ENCODE data around the gene CCDC152.

CCDC152 gene

GRCh38 chr5:42808888-42809611 lies 52.4 kb downstream of the CCDC152 start:
- Histone ChIP-seq H3K4me3 (replicated peaks; ENCODE audit: insufficient read depth, low read length) (no peak overlapping the region), H3K27me3 (ENCODE audit: insufficient read depth, poor library complexity, severe bottlenecking) (no peaks in the 10 kb centered on the region), H3K27ac (replicated peaks) (no peak overlapping the region)
- no peak for DNase-seq (ENCODE audit: low read depth in 1 of 2, low spot score in 1 of 2)
- TF ChIP-seq POLR2AphosphoS5 (IDR thresholded peaks at IDR 0.05; ENCODE audit: low read depth) (no peak), REST (IDR thresholded peaks at IDR 0.05; ENCODE audit: insufficient replicate concordance, low read depth) (no peak), CTCF (IDR thresholded peaks at IDR 0.05; ENCODE audit: insufficient read depth, low read length) (no peak), SPI1 (IDR thresholded peaks at IDR 0.05; ENCODE audit: borderline replicate concordance, low read depth) (no peak), GABPA (IDR thresholded peaks at IDR 0.05; ENCODE audit: low read depth) (no peak)

GRCh38 chr5:42810834-42811590 lies 54.4 kb downstream of the CCDC152 start:
- no peaks in the 10 kb centered on the region for H3K27me3 ChIP-seq (ENCODE audit: insufficient read depth, poor library complexity, severe bottlenecking)
- no peak for TF ChIP-seq CTCF (IDR thresholded peaks at IDR 0.05; ENCODE audit: insufficient read depth, low read length)
- no peak for TF ChIP-seq GABPA (IDR thresholded peaks at IDR 0.05; ENCODE audit: low read depth)
- no peak for TF ChIP-seq REST (IDR thresholded peaks at IDR 0.05; ENCODE audit: insufficient replicate concordance, low read depth)
- TF ChIP-seq SPI1 (IDR thresholded peaks at IDR 0.05; ENCODE audit: borderline replicate concordance, low read depth) = no peak
- TF ChIP-seq POLR2AphosphoS5 (IDR thresholded peaks at IDR 0.05; ENCODE audit: low read depth) = no peak
- H3K27ac ChIP-seq (replicated peaks) = no peak overlapping the region
- no peak overlapping the region for H3K4me3 ChIP-seq (replicated peaks; ENCODE audit: insufficient read depth, low read length)
- no peak for DNase-seq (ENCODE audit: low read depth in 1 of 2, low spot score in 1 of 2)

GRCh38 chr5:42811591-42812446 lies 55.2 kb downstream of the CCDC152 start, which contains the start of gene SELENOP:
SELENOP (minus strand) TSS chr5:42811892; CDS start chr5:42808353, 3,539 bp downstream.
- TF ChIP-seq CTCF (IDR thresholded peaks at IDR 0.05; ENCODE audit: insufficient read depth, low read length) (no peak), REST (IDR thresholded peaks at IDR 0.05; ENCODE audit: insufficient replicate concordance, low read depth) (no peak), POLR2AphosphoS5 (IDR thresholded peaks at IDR 0.05; ENCODE audit: low read depth) (no peak), GABPA (IDR thresholded peaks at IDR 0.05; ENCODE audit: low read depth) (no peak), SPI1 (IDR thresholded peaks at IDR 0.05; ENCODE audit: borderline replicate concordance, low read depth) (no peak)
- no peaks in the 10 kb centered on the region for H3K27me3 ChIP-seq (ENCODE audit: insufficient read depth, poor library complexity, severe bottlenecking)
- no peak for DNase-seq (ENCODE audit: low read depth in 1 of 2, low spot score in 1 of 2)
- H3K4me3 ChIP-seq (replicated peaks; ENCODE audit: insufficient read depth, low read length) = no peak within 1 kb of the TSS
- H3K27ac ChIP-seq (replicated peaks) = no peak within 1 kb of the TSS

Measured in HL-60 (cell line).